Ishikawa (cell line): ENCODE measurements around the gene MPHOSPH8.

ENCODE experiments used
- CEBPB ChIP-seq: IDR thresholded peaks from 2 replicates; pipeline ENCODE4 v1.6.1; 2012
- CREB1 ChIP-seq: IDR thresholded peaks from 2 replicates; pipeline ENCODE4 v1.6.1; 2012; ENCODE audit warnings: low read depth
- EGR1 ChIP-seq: IDR thresholded peaks from 2 replicates; pipeline ENCODE4 v1.6.1; 2012
- EP300 ChIP-seq: IDR thresholded peaks from 2 replicates; pipeline ENCODE4 v1.6.1; 2012; ENCODE audit warnings: borderline replicate concordance
- FOXM1 ChIP-seq: IDR thresholded peaks from 2 replicates; pipeline ENCODE4 v1.6.1; 2012; ENCODE audit warnings: low read depth, borderline replicate concordance
- MAX ChIP-seq: IDR thresholded peaks from 2 replicates; pipeline ENCODE4 v1.6.1; 2012
- NFIC ChIP-seq: IDR thresholded peaks from 2 replicates; pipeline ENCODE4 v1.6.1; 2012
- RAD21 ChIP-seq: IDR thresholded peaks from 2 replicates; pipeline ENCODE4 v1.6.1; 2012; ENCODE audit warnings: low read depth
- REST ChIP-seq: IDR thresholded peaks from 2 replicates; pipeline ENCODE4 v1.6.1; 2012; ENCODE audit warnings: low read depth, mild to moderate bottlenecking
- TAF1 ChIP-seq: IDR thresholded peaks from 2 replicates; pipeline ENCODE4 v1.6.1; 2012; ENCODE audit warnings: low read depth, mild to moderate bottlenecking
- TCF12 ChIP-seq: IDR thresholded peaks from 2 replicates; pipeline ENCODE4 v1.6.1; 2012; ENCODE audit warnings: low read depth
- TEAD4 ChIP-seq: IDR thresholded peaks from 2 replicates; pipeline ENCODE4 v1.6.1; 2012
- USF1 ChIP-seq: IDR thresholded peaks from 2 replicates; pipeline ENCODE4 v1.6.1; 2012
- YY1 ChIP-seq: IDR thresholded peaks from 2 replicates; pipeline ENCODE4 v1.6.1; 2012; ENCODE audit warnings: low read depth
- ZBTB7A ChIP-seq: IDR thresholded peaks from 2 replicates; pipeline ENCODE4 v1.6.1; 2012; ENCODE audit warnings: low read depth

Gene MPHOSPH8

GRCh38 chr13:19591864-19592263, 41.6 kb upstream of the MPHOSPH8 start:
- TF ChIP-seq YY1: no peak
- TF ChIP-seq USF1: no peak
- TF ChIP-seq NFIC: no peak
- no peak for TF ChIP-seq TEAD4
- TF ChIP-seq TCF12: no peak
- no peak for TF ChIP-seq FOXM1
- no peak for TF ChIP-seq MAX
- no peak for TF ChIP-seq CREB1
- TF ChIP-seq CEBPB: no peak
- TF ChIP-seq RAD21: no peak
- TF ChIP-seq EP300: no peak
- TF ChIP-seq TAF1: no peak

- TF ChIP-seq EP300 (no peak), EGR1 (no peak), FOXM1 (no peak), YY1 (no peak), ZBTB7A (no peak), RAD21 (no peak), MAX (no peak), TCF12 (no peak), NFIC (no peak), CEBPB (no peak), REST (no peak), TEAD4 (no peak), CREB1 (no peak), TAF1 (no peak), USF1 (no peak)
Observed at GRCh38 chr13:19592657-19593180, 40.7 kb upstream of the MPHOSPH8 start.

- TF ChIP-seq USF1 (no peak), TAF1 (no peak)
Observed at GRCh38 chr13:19596086-19596485, 37.4 kb upstream of the MPHOSPH8 start.

GRCh38 chr13:19596960-19597361, 36.5 kb upstream of the MPHOSPH8 start:
- no peak for TF ChIP-seq FOXM1
- no peak for TF ChIP-seq RAD21
- TF ChIP-seq REST: no peak
- TF ChIP-seq ZBTB7A: no peak
- no peak for TF ChIP-seq CEBPB
- no peak for TF ChIP-seq MAX
- no peak for TF ChIP-seq NFIC
- no peak for TF ChIP-seq EP300
- TF ChIP-seq CREB1: no peak
- TF ChIP-seq USF1: no peak
- no peak for TF ChIP-seq EGR1
- no peak for TF ChIP-seq TEAD4
- TF ChIP-seq TCF12: no peak
- TF ChIP-seq YY1: no peak
- TF ChIP-seq TAF1: no peak

- TF ChIP-seq EP300 (no peak), FOXM1 (no peak), USF1 (no peak), ZBTB7A (no peak), REST (no peak), CREB1 (no peak), MAX (no peak), RAD21 (no peak), TAF1 (no peak), EGR1 (no peak), YY1 (no peak), TCF12 (no peak), NFIC (no peak), CEBPB (no peak), TEAD4 (no peak)
Observed at GRCh38 chr13:19597523-19597922, 35.9 kb upstream of the MPHOSPH8 start.
